ENCODE data around the gene GLIPR2. TPM values are rescaled to one million over a fixed set of nuclear protein-coding genes. Genes with fewer than 3 reads are reported as not detected.

The GLIPR2 gene
- total and polyA plus RNA-seq, 2 of the 4 experiments (the other 2 are of a cell fraction): 35.8 to 43.3 TPM

- no peak overlapping the region for H2AK5ac ChIP-seq (ENCODE audit: low read depth, low read length)
- H3K18ac ChIP-seq (ENCODE audit: low read depth, low read length): no peak overlapping the region
- ChIA-PET POLR2A (ENCODE audit: unreplicated experiment) (no interaction called here), CTCF (no interaction called here)
- peaks cover 17% of the 10 kb centered on the region for H3K4me1 ChIP-seq (ENCODE audit: control insufficient read depth, insufficient read depth, low read length)
- no TSS peak for BruUV-seq (replicated peaks)
- peaks cover 61% of the 10 kb centered on the region for H3K36me3 ChIP-seq (ENCODE audit: control insufficient read depth, insufficient read depth, low read length)
- DNase-seq (no peak), ATAC-seq (ENCODE audit: low read depth) (no peak)
- dilution Hi-C loops (cut with HindIII; ENCODE audit: low sequenced_read_pairs, unreplicated experiment) (no loop called here), in situ Hi-C loops (cut with MboI; ENCODE audit: low sequenced_read_pairs) (no loop called here), intact Hi-C loops (cut with micrococcal nuclease) (loop anchor here (5.0 kb wide), 1 partner anchor 114 kb away; no protein-coding TSS in a partner anchor)
- no peak overlapping the region for H2BK15ac ChIP-seq (ENCODE audit: low read depth, low read length)
- TF ChIP-seq MXI1 (IDR thresholded peaks at IDR 0.05; ENCODE audit: borderline replicate concordance, low read depth, low read length) (no peak), ELK1 (IDR thresholded peaks at IDR 0.05; ENCODE audit: borderline replicate concordance, low read depth, low read length) (no peak), BHLHE40 (IDR thresholded peaks at IDR 0.05; ENCODE audit: low read depth, low read length) (no peak), POLR2A (IDR thresholded peaks at IDR 0.05; ENCODE audit: low read depth, low read length) (no peak), RAD21 (IDR thresholded peaks at IDR 0.05; ENCODE audit: low read length) (no peak), CTCF (conservative IDR thresholded peaks at IDR 0.05; ENCODE audit: low read depth, low read length) (no peak), USF2 (IDR thresholded peaks at IDR 0.05; ENCODE audit: low read depth, low read length) (no peak), MAFK (IDR thresholded peaks at IDR 0.05; ENCODE audit: low read depth, low read length) (no peak), CHD1 (IDR thresholded peaks at IDR 0.05; ENCODE audit: low read depth, low read length) (no peak), RFX5 (IDR thresholded peaks at IDR 0.05; ENCODE audit: low read depth, low read length) (no peak)
- no peak overlapping the region for H4K91ac ChIP-seq (ENCODE audit: insufficient read depth, low read depth, low read length)
- H2AFZ ChIP-seq (replicated peaks; ENCODE audit: low read length, poor library complexity): no peak overlapping the region
- no peak overlapping the region for H3K4ac ChIP-seq (ENCODE audit: low read depth, low read length)
- peaks cover 54 to 83% of the 10 kb centered on the region in 2 experiments for H3K79me1 ChIP-seq (ENCODE audit: low read depth in 1 of 2, low read length in 2 of 2)
- H3K23ac ChIP-seq (ENCODE audit: low read depth, low read length): no peak overlapping the region
- H3K27me3 ChIP-seq (ENCODE audit: control insufficient read depth, insufficient read depth, low read length): no peaks in the 10 kb centered on the region
- WGBS, 2 experiments (ENCODE audit: extremely low coverage in 2 of 2, insufficient read length in 1 of 2): no CpG with 5 or more reads among the region's 4 CpGs
- H3K9me3 ChIP-seq (ENCODE audit: control insufficient read depth, insufficient read depth, low read length): no peaks in the 10 kb centered on the region
- H4K8ac ChIP-seq (ENCODE audit: low read depth in 2 of 2, low read length in 2 of 2): no peak overlapping the region
- peaks cover 56% of the 10 kb centered on the region for H4K20me1 ChIP-seq (ENCODE audit: insufficient read depth, low read length)
- H3K4me3 ChIP-seq (ENCODE audit: insufficient read depth, low read depth, low read length): no peak overlapping the region
- no peak overlapping the region for H2BK20ac ChIP-seq (ENCODE audit: low read depth, low read length)
- H3K9ac ChIP-seq (ENCODE audit: low read depth, low read length): no peak overlapping the region
- no peak overlapping the region for H2AK9ac ChIP-seq (replicated peaks; ENCODE audit: low read depth, low read length, poor library complexity)
- no peak overlapping the region for H2BK120ac ChIP-seq (ENCODE audit: low read depth, low read length)
- H3K56ac ChIP-seq (ENCODE audit: extremely low read depth, insufficient read depth, low read length): no peak overlapping the region
- H4K5ac ChIP-seq (ENCODE audit: low read depth, low read length): peak overlapping the region; percentile 9; the same call in 1 of the 2 replicates
- H2BK5ac ChIP-seq (ENCODE audit: low read depth, low read length, poor library complexity, severe bottlenecking): no peak overlapping the region
- no peak overlapping the region for H3K27ac ChIP-seq (ENCODE audit: insufficient read depth, low read length)
- no peak overlapping the region for H3K14ac ChIP-seq (replicated peaks; ENCODE audit: low read depth, low read length)
- H3K9me1 ChIP-seq (ENCODE audit: insufficient read depth, low read length): peaks cover 35% of the 10 kb centered on the region
- no peak overlapping the region for H3K4me2 ChIP-seq (ENCODE audit: low read depth, low read length)
Measured at GRCh38 chr9:36213387-36213786, 76.9 kb downstream of the GLIPR2 start.
